ENCODE measurements around the gene GRK6. TPM values are rescaled to one million over a fixed set of nuclear protein-coding genes. Genes with fewer than 3 reads are reported as not detected.
A peak's percentile ranks its signal among the peaks of the same experiment; 100 is the strongest.

GRK6 gene
- total RNA-seq, 1 donor from 2014 or later, result 30.1 TPM

DNA sequence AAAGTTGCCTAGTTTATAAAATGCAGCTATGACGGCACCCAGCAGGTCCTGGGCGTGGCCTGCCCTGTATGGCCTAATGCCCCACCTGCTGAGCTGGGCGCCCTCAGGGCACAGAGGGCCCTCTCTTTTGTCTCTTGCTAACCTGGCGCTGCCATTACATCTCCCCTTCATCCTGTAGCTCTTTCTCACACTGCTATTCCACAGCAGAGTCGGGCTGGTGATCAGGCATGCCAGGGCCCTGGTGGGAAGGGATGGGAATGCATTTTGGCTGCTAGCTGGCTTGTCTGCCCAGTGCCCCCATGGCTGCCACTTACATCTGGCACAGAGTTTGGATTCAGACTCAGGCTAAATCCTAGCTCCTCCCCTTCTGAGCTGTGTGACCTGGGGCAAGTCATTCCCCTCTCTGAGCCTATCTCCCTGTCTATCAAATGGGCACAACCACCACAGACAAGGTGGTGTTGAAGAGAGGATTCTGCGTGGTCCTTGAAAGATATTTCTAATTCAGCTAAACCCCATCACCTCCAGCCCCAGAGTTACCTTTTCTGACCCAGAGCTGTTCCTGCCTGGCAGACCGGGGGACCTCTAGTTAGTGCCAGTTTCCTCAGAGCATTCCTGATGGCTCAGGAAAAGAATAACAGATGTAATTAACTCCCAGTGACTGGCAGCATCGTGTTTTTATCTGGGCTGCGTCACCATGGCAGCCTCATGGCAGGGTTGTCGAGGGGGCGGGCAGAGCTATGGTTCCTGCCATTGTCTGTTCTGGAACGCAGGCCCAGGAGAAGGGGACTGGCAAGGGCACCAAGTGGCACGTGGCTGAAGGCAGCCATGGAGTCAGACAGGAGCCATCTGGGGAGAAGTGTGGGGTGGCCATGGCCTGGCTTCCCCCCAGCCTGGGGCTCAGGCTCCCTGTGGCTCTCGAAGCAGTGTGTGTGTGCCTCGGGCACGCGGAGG is 26.5 kb downstream of the GRK6 start:
- no peak for DNase-seq (ENCODE audit: low spot score)

- DNase-seq (ENCODE audit: low spot score), result no peak
Measured at GRCh38 chr5:177453852-177454396, 27.4 kb downstream of the GRK6 start.

DNA sequence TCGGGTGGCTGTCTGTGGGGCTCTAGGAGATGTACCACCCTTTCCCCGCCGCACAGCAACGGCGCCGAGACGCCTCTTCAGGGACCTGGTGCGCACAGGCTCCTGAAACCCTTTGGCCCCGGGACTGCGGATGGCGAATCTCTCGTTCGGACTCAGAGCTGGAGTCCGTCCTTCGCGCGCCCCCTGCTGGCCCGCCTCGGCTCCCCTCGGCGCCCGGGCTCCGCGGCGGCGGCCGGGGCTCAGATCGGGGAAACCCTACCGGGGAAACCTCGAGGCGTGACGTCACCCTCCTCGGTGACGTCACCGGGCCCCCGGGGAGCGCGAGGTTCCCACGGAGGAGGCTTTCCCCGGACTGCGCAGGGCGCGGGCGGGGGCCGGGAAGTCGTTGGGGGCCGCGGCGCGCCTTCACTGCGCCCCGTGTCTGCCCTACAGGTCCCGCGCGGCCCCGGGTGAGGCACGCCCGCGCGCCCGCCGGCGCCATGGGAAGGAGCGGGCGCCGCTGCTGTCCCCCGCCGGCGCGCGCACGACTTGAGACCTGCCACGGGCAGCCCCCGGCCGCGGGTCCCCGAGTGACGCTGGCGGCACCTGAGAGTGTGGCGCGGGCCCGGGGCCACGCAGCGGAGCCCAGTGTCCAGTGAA is 28.0 kb downstream of the GRK6 start:
- peak; percentile 99 for DNase-seq (ENCODE audit: low spot score)

GRCh38 chr5:177455036-177455660 is 28.7 kb downstream of the GRK6 start:
- DNase-seq (ENCODE audit: low spot score), result no peak

GRCh38 chr5:177455661-177456590 is 29.4 kb downstream of the GRK6 start:
- DNase-seq (ENCODE audit: low spot score), result peak; percentile 97

DNA sequence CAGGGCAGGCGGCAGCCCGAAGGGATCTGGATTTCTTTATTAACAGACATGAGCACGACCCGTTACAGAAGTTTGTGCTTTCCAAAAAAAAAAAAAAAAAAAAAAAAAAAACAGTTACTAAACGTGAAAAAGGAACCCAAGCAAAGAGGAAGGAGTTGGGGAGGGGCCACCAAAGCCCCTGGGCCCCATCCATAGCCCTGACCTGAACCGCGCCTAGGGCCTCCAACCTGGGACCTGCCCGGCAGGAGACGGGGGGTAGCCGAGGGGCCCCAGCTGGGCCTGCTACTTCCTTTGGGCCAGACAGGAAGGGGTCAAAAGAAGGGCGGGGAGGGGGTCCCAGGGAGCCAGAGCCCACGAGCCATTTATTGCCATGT is 30.1 kb downstream of the GRK6 start:
- DNase-seq (ENCODE audit: low spot score), result no peak

DNA sequence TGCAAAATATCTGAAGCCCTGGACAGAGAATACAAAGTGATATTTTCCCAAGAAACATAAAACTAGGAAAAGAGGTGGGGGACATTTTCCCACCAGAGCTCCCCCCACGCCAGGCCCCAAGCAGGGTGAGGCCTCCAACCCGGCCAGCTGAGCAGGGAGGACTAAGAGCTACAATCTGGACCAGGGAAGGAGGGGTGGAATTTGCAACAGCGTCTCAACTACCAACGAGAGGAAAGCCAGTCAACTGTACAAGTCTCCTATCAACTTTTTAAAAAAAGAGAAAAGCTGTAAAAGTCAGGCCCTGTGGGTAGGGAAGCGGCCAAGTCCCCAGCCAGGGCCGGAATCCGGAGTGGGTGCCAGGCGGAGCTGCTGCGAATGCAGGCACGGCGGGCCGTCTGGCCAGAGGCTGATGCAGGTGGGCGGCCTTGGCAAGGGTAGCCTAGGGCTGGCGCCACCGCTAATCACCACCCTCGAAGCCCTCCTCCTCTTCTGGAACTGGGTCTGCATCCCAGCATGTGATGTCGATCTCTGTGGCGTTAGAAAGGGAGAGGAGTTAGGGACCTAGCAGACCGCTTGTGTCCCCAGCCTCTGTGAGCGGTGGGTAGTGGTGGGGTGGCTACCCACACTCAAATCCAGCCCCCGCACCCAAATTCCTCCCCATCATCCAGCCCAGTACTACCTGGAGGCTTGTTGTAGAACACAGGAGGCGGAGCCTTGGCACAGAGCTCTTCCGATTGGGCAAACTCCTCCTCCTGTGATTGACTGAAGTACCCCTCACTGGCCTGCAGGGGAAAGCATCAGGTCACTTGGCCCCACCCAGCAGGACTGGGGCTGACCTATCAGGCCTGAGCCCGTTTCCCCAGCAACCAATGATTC is 30.7 kb downstream of the GRK6 start:
- no peak for DNase-seq (ENCODE audit: low spot score)

- no peak for DNase-seq (ENCODE audit: low spot score)
Measured at GRCh38 chr5:177457852-177458681, 31.6 kb downstream of the GRK6 start.

DNA sequence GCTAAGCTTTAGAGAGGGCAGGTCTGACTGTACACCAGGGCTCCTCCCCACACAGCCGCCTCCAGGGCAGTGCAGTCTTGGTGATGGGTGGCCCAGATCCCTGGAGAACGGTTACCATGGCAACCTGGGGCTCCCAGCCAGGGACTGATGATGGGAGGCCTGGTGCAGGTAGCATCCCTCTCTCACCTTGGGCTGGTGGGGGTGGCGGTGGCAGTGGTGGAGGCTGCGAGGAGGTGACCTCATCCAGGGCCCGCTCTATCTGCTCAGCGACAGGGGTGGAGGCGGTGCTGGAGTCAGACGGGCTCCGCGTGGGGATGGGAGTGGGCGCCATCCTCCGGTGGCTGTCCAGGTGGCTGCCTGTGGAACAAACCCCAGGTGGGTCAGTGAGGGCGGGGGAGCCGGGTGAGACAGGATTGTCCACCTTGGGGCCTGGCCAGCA is 32.5 kb downstream of the GRK6 start:
- no peak for DNase-seq (ENCODE audit: low spot score)

DNA sequence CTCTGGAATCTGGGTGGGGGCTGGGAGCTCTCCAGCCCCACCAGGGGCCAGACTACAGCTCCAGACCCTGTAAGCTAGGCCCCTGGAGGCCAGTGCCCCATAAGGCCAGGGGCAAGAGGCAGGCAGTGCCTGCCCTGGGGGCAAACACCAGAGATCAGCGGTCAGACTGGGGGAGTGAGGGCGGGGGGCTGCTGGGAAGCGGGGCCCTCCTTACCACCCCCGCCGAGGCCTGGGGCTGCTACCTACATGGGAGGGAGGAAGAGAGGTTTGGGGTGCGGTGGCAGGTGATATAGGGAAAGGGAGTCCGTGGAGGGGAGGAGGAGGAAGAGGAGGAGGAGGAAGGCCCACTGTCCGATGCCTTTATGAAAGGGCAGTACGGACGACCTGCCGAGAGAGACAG is 32.9 kb downstream of the GRK6 start:
- DNase-seq (ENCODE audit: low spot score), result no peak

DNA sequence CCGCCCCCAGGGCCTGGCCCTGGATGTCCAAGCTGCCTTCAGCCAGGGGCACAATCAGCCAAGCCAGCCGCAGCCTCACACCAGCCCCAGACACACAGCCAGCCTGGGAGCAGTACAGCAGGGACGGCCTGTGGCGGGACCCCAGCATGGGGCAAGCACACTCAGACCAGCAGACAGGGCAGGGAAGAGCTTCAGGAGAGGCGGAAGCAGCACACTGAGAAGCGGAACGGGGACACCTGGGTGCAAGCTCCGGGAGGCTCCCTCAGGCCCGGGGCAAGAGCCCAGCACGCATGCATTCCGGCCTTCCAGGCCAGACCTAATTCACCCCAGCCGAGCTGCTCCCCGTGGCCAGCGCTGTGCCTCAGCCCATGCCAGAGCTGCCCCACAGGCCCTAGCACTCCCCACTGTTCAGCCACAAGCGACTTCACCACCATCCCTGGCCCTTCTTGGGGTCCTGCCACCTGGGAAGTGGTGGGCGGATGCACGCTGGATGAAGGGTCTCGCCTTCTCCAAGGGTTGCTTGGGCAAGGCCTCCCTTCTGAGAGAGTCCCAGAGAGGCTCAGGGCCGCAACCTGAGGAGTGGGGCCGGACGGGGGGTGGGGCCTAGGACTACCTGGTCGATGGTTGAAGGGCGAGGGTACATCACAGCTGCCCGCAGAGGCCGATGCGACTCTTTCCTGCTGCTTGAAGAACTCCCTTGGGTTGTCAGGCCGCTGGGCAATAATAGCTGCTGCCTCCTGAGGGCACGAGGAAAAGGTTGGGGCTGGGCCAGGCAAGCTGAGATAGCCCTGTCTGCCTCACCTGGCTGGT is 33.5 kb downstream of the GRK6 start:
- no peak for DNase-seq (ENCODE audit: low spot score)

DNA sequence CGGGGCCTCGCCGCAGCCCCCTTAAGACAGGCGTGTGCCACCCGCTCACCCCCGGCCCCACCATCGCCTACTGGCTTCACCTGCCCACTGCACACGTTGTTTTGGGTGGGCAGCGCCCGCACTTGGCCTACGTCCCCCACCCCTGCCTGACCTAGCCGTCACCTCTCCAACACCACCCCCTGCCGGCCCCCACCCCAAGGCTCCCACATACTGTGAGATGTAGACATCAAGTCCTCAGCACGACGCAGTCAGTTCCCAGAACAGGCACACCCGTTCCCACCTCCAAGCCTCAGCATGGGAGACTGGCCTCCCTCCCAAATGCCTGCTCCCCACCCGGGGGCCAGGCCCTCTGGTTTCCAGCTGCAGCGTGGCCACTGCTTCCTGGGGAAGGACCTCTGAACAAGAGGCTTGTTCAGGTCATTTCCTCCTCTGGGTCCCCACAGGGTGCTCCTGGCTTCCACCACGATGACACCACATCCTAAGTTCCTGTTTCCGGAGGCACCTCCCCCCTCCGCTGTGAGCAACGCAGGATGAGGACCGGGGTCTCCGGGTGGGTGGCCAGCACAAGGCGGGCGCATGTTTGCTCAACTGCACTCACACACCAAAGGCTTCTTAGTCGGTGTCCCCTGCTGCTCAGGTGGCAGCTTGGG is 35.7 kb downstream of the GRK6 start:
- no peak for DNase-seq (ENCODE audit: low spot score)

DNA sequence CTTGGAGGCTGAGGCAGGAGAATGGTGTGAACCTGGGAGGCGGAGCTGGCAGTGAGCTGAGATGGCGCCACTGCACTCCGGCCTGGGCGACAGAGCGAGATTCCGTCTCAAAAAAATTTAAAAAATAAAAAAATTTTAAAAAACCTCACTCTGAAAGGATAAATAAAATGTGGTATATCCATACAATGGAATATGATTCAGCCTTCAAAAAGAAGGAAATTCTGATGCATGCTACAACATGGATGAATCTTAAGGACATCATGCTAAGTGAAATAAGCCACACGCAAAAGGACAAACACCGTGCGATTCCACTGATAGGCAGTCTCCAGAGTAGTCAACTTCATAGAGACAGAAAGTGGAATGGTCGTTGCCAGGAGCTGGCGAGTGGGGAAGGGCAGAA is 38.6 kb downstream of the GRK6 start:
- DNase-seq (ENCODE audit: low spot score), result no peak

DNA sequence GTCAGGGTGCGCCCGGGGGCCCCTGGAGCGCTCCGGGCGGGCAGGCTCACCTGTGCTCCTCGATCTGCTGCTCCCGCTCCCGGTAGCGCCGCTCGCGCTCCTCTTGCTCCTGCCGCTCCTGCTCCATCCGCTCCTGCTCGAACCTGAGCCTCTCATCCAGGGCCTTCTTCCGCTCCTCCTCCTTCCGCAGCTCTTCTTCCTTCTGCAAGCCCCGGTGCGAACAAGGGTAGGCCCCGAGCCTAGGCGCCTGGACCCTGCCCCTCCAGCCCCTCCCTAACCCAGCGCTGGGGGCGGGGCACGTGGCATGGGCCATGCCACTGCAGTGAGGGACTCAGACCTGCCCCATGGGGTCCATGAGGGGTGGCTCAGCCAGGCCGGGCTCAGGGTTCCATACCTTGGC is 40.4 kb downstream of the GRK6 start:
- DNase-seq (ENCODE audit: low spot score), result no peak

- no peak for DNase-seq (ENCODE audit: low spot score)
Measured at GRCh38 chr5:177467436-177467835, 41.0 kb downstream of the GRK6 start.

- no peak for DNase-seq (ENCODE audit: low spot score)
Measured at GRCh38 chr5:177468329-177468684, 41.8 kb downstream of the GRK6 start.
